GM06990 (cell line): Measurements from ENCODE around the gene RGS17.

Source experiments
- DNase-seq: peaks from one replicate; pipeline ENCODE4 v3.0.0-alpha.2; 2011; ENCODE audit not compliant: insufficient read length; ENCODE audit errors: extremely low read depth
- H3K27me3 ChIP-seq: replicated peaks from 2 replicates; pipeline ENCODE4 v1.6.0; 2011; ENCODE audit warnings: low read length; ENCODE audit not compliant: control insufficient read depth, insufficient read depth
- H3K36me3 ChIP-seq: 2 replicates; pipeline ENCODE4 v1.5.1; 2011; ENCODE audit warnings: low read length; ENCODE audit not compliant: control insufficient read depth, insufficient read depth
- H3K4me3 ChIP-seq: replicated peaks from 2 replicates; pipeline ENCODE4 v1.5.1; 2011; ENCODE audit warnings: low read depth, mild to moderate bottlenecking, control low read depth, low read length
- TF ChIP-seq, protein P1 (sequence below): IDR thresholded peaks from 2 replicates; pipeline ENCODE4 v1.5.1; 2011; ENCODE audit warnings: low read length, control low read depth, mild to moderate bottlenecking, inconsistent platforms; ENCODE audit not compliant: insufficient read depth, poor library complexity, severe bottlenecking

The RGS17 gene

GRCh38 chr6:152959333-152959732 is 171.7 kb downstream of the RGS17 start:
- TF ChIP-seq, protein P1, sequence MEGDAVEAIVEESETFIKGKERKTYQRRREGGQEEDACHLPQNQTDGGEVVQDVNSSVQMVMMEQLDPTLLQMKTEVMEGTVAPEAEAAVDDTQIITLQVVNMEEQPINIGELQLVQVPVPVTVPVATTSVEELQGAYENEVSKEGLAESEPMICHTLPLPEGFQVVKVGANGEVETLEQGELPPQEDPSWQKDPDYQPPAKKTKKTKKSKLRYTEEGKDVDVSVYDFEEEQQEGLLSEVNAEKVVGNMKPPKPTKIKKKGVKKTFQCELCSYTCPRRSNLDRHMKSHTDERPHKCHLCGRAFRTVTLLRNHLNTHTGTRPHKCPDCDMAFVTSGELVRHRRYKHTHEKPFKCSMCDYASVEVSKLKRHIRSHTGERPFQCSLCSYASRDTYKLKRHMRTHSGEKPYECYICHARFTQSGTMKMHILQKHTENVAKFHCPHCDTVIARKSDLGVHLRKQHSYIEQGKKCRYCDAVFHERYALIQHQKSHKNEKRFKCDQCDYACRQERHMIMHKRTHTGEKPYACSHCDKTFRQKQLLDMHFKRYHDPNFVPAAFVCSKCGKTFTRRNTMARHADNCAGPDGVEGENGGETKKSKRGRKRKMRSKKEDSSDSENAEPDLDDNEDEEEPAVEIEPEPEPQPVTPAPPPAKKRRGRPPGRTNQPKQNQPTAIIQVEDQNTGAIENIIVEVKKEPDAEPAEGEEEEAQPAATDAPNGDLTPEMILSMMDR, result no peak

GRCh38 chr6:152957796-152958195 is 173.3 kb downstream of the RGS17 start:
- Histone ChIP-seq H3K36me3 (no peaks in the 10 kb centered on the region), H3K4me3 (no peak overlapping the region), H3K27me3 (no peaks in the 10 kb centered on the region)
- TF ChIP-seq, protein P1, result no peak
- DNase-seq, result no peak

More at GRCh38 chr6:152959333-152959732, 171.7 kb downstream of the RGS17 start:
- no peak for DNase-seq
- H3K36me3 ChIP-seq, result no peaks in the 10 kb centered on the region
- no peaks in the 10 kb centered on the region for H3K27me3 ChIP-seq
- H3K4me3 ChIP-seq, result no peak overlapping the region
